HepG2 (cell line): ENCODE data around the gene PPM1K. TPM values are rescaled to one million over a fixed set of nuclear protein-coding genes. Genes with fewer than 3 reads are reported as not detected.

Experiments
- ATAC-seq: fragments of 200-7000 bp; cut with Tn5 transposase; 3 replicates; pipeline ENCODE4 v1.9.1; 2020; ENCODE audit warnings: mild to moderate bottlenecking, moderate library complexity
- BruUV-seq: library from RNA; stranded (reverse); fragments of 400-500 nt; replicated peaks from 2 replicates; lab custom pipeline; 2021; lab: Mats Ljungman, UMichigan
- CTCF ChIA-PET: fragments of 300-600 bp; formaldehyde crosslinking; extraction: SDS; loops from one replicate; lab custom pipeline; 2021; ENCODE audit warnings: low total read pairs, inconsistent platforms, low intra/inter-chr PET ratio; lab: Yijun Ruan, JAX
- POLR2A ChIA-PET: fragments of 350-600 bp; sonication (Branson Sonifier 250); formaldehyde crosslinking; loops from one replicate; lab custom pipeline; 2020; ENCODE audit warnings: antibody characterized with exemption, inconsistent platforms; lab: Yijun Ruan, JAX
- DNase-seq: peaks from one replicate; pipeline ENCODE4 v3.0.0-alpha.2; 2015; ENCODE audit warnings: low spot score
- FAIRE-seq: peaks from 3 replicates; lab custom pipeline; 2011; peaks lifted over from hg19 to GRCh38; lab: Jason Lieb, UNC
- H2AFZ ChIP-seq: one replicate; pipeline ENCODE4 v1.6.1; 2011; ENCODE audit warnings: low read length, inconsistent platforms
- H3K27ac ChIP-seq: fragments of 300-600 bp; 3 replicates; pipeline ENCODE4 v1.8.0; 2011; ENCODE audit warnings: mixed run types, mild to moderate bottlenecking, mixed read lengths, low read length, inconsistent platforms; ENCODE audit not compliant: insufficient read depth; ENCODE audit errors: extremely low read length
- H3K27me3 ChIP-seq, 2 experiments: fragments of 200-600 bp in 1 of 2; 2 replicates in 1 of 2; 3 replicates in 1 of 2; pipeline versions ENCODE4 v1.6.0 to v1.8.0; 2011; ENCODE audit warnings: low read length in 2 of 2, mild to moderate bottlenecking in 2 of 2, moderate library complexity in 2 of 2, inconsistent platforms in 1 of 2; ENCODE audit not compliant: insufficient read depth in 2 of 2, control insufficient read depth in 1 of 2
- H3K36me3 ChIP-seq, 2 experiments: fragments of 200-600 bp in 1 of 2; replicated peaks in 1 of 2; 2 replicates in 1 of 2; 3 replicates in 1 of 2; pipeline versions ENCODE4 v1.5.1 to v1.8.0; 2011; ENCODE audit warnings: low read length in 2 of 2, inconsistent platforms in 1 of 2; ENCODE audit not compliant: insufficient read depth in 2 of 2, control insufficient read depth in 1 of 2
- H3K4me1 ChIP-seq: 2 replicates; pipeline ENCODE4 v1.5.1; 2012; ENCODE audit warnings: low read length, inconsistent platforms; ENCODE audit not compliant: insufficient read depth
- H3K4me2 ChIP-seq: 2 replicates; pipeline ENCODE4 v1.6.0; 2011; ENCODE audit warnings: low read depth, low read length, inconsistent platforms
- H3K4me3 ChIP-seq, 3 experiments: fragments of 200-600 bp in 1 of 3; sonication (generic), shearing (Covaris generic) in 1 of 3; replicated peaks in 1 of 3; 2 replicates each; pipeline ENCODE4 v1.5.1; 2011 to 2016; ENCODE audit warnings: low read length in 3 of 3, inconsistent platforms in 2 of 3, low read depth in 2 of 3, mild to moderate bottlenecking in 2 of 3, control low read depth in 1 of 3, mixed read lengths in 1 of 3; ENCODE audit not compliant: insufficient read depth in 1 of 3
- H3K79me2 ChIP-seq: one replicate; pipeline ENCODE4 v1.6.1; 2011; ENCODE audit warnings: low read length, inconsistent platforms; ENCODE audit not compliant: insufficient read depth
- H3K9ac ChIP-seq: 2 replicates; pipeline ENCODE4 v1.6.0; 2011; ENCODE audit warnings: mild to moderate bottlenecking, low read depth, low read length, inconsistent platforms; ENCODE audit not compliant: insufficient read depth
- H3K9me3 ChIP-seq: 2 replicates; pipeline ENCODE4 v1.5.1; 2012; ENCODE audit warnings: mild to moderate bottlenecking, low read length
- H4K20me1 ChIP-seq: 2 replicates; pipeline ENCODE4 v1.6.0; 2011; ENCODE audit warnings: inconsistent platforms, mild to moderate bottlenecking, low read length, moderate library complexity; ENCODE audit not compliant: insufficient read depth
- ERF ChIP-seq: IDR thresholded peaks from 2 replicates; pipeline ENCODE4 v1.6.1; 2018; ENCODE audit warnings: missing biosample characterization, missing genetic modification reagents
- HOXA3 ChIP-seq: sonication (generic); formaldehyde crosslinking; IDR thresholded peaks from 2 replicates; pipeline ENCODE4 v1.5.0; 2020; ENCODE audit warnings: missing genetic modification reagents
- RFX5 ChIP-seq: IDR thresholded peaks from 2 replicates; pipeline ENCODE4 v1.6.1; 2011; ENCODE audit warnings: low read depth, low read length, improper control_type of control experiment
- SCMH1 ChIP-seq: sonication (generic); formaldehyde crosslinking; IDR thresholded peaks from 2 replicates; pipeline ENCODE4 v1.9.0; 2021; ENCODE audit warnings: missing genetic modification reagents, mild to moderate bottlenecking, borderline replicate concordance
- STAG1 ChIP-seq: sonication (generic); formaldehyde crosslinking; IDR thresholded peaks from 2 replicates; pipeline ENCODE4 v1.4.0; 2020; ENCODE audit warnings: missing genetic modification reagents
- TMF1 ChIP-seq: sonication (generic); formaldehyde crosslinking; IDR thresholded peaks from 2 replicates; pipeline ENCODE4 v1.8.1; 2022; ENCODE audit warnings: low read depth, missing genetic modification reagents
- ZBTB42 ChIP-seq: sonication (generic); formaldehyde crosslinking; IDR thresholded peaks from 2 replicates; pipeline ENCODE4 v1.5.0; 2020; ENCODE audit warnings: mild to moderate bottlenecking, missing genetic modification reagents
- ZNF234 ChIP-seq: sonication (generic); formaldehyde crosslinking; conservative IDR thresholded peaks from 2 replicates; pipeline ENCODE4 v1.5.1; 2020; ENCODE audit warnings: mild to moderate bottlenecking, missing genetic modification reagents
- ZNF430 ChIP-seq: sonication (generic); formaldehyde crosslinking; IDR thresholded peaks from 2 replicates; pipeline ENCODE4 v1.9.0; 2021; ENCODE audit warnings: mild to moderate bottlenecking, missing genetic modification reagents
- ZNF616 ChIP-seq: sonication (generic); formaldehyde crosslinking; IDR thresholded peaks from 2 replicates; pipeline ENCODE4 v1.5.0; 2020; ENCODE audit warnings: low read depth, mild to moderate bottlenecking, missing genetic modification reagents
- ZNF768 ChIP-seq: sonication (generic); formaldehyde crosslinking; IDR thresholded peaks from 2 replicates; pipeline ENCODE4 v1.4.0; 2020; ENCODE audit warnings: missing genetic modification reagents
- WGBS: methylation state at CpG from one replicate; pipeline ENCODE4 v1.1.6; 2017; ENCODE audit warnings: low lambda C conversion rate; 5-methylcytosine and 5-hydroxymethylcytosine counted together
- in situ Hi-C: cut with HindIII; loops from 2 replicates; pipeline ENCODE4 v1.10.0; 2017; ENCODE audit warnings: low pct_unique_long_range_greater_than_20kb; ENCODE audit not compliant: extremely low pct_ligation_motif_present
- intact Hi-C: fragments of 100-400 bp; cut with micrococcal nuclease; formaldehyde crosslinking; loops from one replicate; pipeline ENCODE4 v1.10.0; 2022; ENCODE audit not compliant: unreplicated experiment
- polyA plus RNA-seq, 8 experiments: library from polyadenylated mRNA; depleted of rRNA in 3 of 8; stranded (reverse) in 7 of 8; unstranded in 1 of 8; fragments of >200 nt; fragmentation: Illumina TruSeq in 4 of 8; extraction: Trizol in 4 of 8; gene quantifications; 2 replicates each; pipeline versions ENCODE4 v1.2.1 to v1.2.3, GENCODE V29; 2011 to 2016; ENCODE audit warnings: low read depth in 4 of 8, missing spikeins in 1 of 8, mixed read lengths in 1 of 8; ENCODE audit not compliant: insufficient read depth in 1 of 8
- total RNA-seq, 5 experiments: library from RNA; depleted of rRNA; stranded (reverse); fragments of >200 nt; fragmentation: Illumina TruSeq; extraction: Trizol; gene quantifications; 2 replicates each; pipeline ENCODE4 v1.2.3, GENCODE V29; 2016; ENCODE audit warnings: low read depth in 1 of 5
- TF ChIP-seq, protein P1 (sequence below): IDR thresholded peaks from 2 replicates; pipeline ENCODE4 v1.6.1; 2016; ENCODE audit warnings: control low read depth
- TF ChIP-seq, protein P2 (sequence below): sonication (generic); formaldehyde crosslinking; IDR thresholded peaks from 2 replicates; pipeline ENCODE4 v1.4.0; 2020; ENCODE audit warnings: missing genetic modification reagents, borderline replicate concordance

Gene PPM1K
- total and polyA plus RNA-seq, 2 of the 13 experiments (the other 11 are each of a cell fraction or from before 2014, with no cell fraction given), result 11.9 to 17.8 TPM

GRCh38 chr4:88291003-88291402, 6.6 kb upstream of the PPM1K start:
- Histone ChIP-seq H3K4me1 (no peaks in the 10 kb centered on the region), H2AFZ (no peak overlapping the region), H3K79me2 (no peaks in the 10 kb centered on the region), H4K20me1 (no peaks in the 10 kb centered on the region), H3K4me3 (no peak overlapping the region), H3K36me3 (no peaks in the 10 kb centered on the region), H3K9ac (no peak overlapping the region), H3K9me3 (no peaks in the 10 kb centered on the region), H3K27ac (no peak overlapping the region), H3K27me3 (peaks cover 0 to 15% of the 10 kb centered on the region in 2 experiments; a peak in 2 of 5 replicates), H3K4me2 (no peak overlapping the region)
- intact Hi-C loops, result no loop called here
- WGBS, result 46% methylated on average over 4 of the region's 4 CpGs
- ATAC-seq (no peak), DNase-seq (no peak), FAIRE-seq (no peak)
- CTCF ChIA-PET, result no interaction called here
- TF ChIP-seq TMF1 (CRISPR knock-in tag) (no peak), HOXA3 (no peak), SCMH1 (CRISPR knock-in tag) (no peak), ZNF616 (CRISPR knock-in tag) (no peak), ZNF234 (CRISPR knock-in tag) (no peak), RFX5 (no peak), STAG1 (CRISPR knock-in tag) (no peak), ZBTB42 (CRISPR knock-in tag) (no peak), ZNF430 (no peak), ZNF768 (no peak), ERF (CRISPR knock-in tag) (no peak)
- TF ChIP-seq, protein P1, sequence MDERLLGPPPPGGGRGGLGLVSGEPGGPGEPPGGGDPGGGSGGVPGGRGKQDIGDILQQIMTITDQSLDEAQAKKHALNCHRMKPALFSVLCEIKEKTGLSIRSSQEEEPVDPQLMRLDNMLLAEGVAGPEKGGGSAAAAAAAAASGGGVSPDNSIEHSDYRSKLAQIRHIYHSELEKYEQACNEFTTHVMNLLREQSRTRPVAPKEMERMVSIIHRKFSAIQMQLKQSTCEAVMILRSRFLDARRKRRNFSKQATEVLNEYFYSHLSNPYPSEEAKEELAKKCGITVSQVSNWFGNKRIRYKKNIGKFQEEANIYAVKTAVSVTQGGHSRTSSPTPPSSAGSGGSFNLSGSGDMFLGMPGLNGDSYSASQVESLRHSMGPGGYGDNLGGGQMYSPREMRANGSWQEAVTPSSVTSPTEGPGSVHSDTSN (CRISPR knock-in tag), result no peak
- TF ChIP-seq, protein P2, sequence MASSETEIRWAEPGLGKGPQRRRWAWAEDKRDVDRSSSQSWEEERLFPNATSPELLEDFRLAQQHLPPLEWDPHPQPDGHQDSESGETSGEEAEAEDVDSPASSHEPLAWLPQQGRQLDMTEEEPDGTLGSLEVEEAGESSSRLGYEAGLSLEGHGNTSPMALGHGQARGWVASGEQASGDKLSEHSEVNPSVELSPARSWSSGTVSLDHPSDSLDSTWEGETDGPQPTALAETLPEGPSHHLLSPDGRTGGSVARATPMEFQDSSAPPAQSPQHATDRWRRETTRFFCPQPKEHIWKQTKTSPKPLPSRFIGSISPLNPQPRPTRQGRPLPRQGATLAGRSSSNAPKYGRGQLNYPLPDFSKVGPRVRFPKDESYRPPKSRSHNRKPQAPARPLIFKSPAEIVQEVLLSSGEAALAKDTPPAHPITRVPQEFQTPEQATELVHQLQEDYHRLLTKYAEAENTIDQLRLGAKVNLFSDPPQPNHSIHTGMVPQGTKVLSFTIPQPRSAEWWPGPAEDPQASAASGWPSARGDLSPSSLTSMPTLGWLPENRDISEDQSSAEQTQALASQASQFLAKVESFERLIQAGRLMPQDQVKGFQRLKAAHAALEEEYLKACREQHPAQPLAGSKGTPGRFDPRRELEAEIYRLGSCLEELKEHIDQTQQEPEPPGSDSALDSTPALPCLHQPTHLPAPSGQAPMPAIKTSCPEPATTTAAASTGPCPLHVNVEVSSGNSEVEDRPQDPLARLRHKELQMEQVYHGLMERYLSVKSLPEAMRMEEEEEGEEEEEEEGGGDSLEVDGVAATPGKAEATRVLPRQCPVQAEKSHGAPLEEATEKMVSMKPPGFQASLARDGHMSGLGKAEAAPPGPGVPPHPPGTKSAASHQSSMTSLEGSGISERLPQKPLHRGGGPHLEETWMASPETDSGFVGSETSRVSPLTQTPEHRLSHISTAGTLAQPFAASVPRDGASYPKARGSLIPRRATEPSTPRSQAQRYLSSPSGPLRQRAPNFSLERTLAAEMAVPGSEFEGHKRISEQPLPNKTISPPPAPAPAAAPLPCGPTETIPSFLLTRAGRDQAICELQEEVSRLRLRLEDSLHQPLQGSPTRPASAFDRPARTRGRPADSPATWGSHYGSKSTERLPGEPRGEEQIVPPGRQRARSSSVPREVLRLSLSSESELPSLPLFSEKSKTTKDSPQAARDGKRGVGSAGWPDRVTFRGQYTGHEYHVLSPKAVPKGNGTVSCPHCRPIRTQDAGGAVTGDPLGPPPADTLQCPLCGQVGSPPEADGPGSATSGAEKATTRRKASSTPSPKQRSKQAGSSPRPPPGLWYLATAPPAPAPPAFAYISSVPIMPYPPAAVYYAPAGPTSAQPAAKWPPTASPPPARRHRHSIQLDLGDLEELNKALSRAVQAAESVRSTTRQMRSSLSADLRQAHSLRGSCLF (CRISPR knock-in tag), result no peak
- BruUV-seq, result no TSS peak
- POLR2A ChIA-PET, result no interaction called here
- in situ Hi-C loops, result no loop called here
